Activated CD8-positive, alpha-beta T cell treated with anti-CD3 and anti-CD28 coated beads, Interleukin-2, amount 10 ng/mL, durations not matched to agents 7 days and 5 days (primary cell): Measurements from ENCODE around the gene SYNPO2L. TPM values are rescaled to one million over a fixed set of nuclear protein-coding genes. Genes with fewer than 3 reads are reported as not detected.
"Not testable (repeated sequence)": the region's sequence is repeated elsewhere in the genome, so short reads cannot be mapped to it uniquely, and the experiment has no call there.

ENCODE experiments used
- ATAC-seq: fragments of 150-1000 bp; cut with Tn5 transposase; one replicate; pipeline ENCODE4 v1.10.0; 2021; ENCODE audit warnings: moderate library complexity
- CTCF ChIA-PET: fragments of 350-600 bp; sonication (Branson Sonifier 250); formaldehyde crosslinking; loops from one replicate; lab custom pipeline; 2021; ENCODE audit warnings: antibody characterized with exemption; lab: Charles Lee
- POLR2A ChIA-PET: fragments of 350-600 bp; sonication (Branson Sonifier 250); formaldehyde crosslinking; loops from one replicate; lab custom pipeline; 2021; ENCODE audit warnings: antibody characterized with exemption; lab: Charles Lee
- DNase-seq: peaks from one replicate; pipeline ENCODE4 v3.0.0-alpha.2; 2020
- H3K27ac Mint-ChIP-seq: one replicate; pipeline ENCODE4 v1.8.0; 2021; ENCODE audit warnings: mild to moderate bottlenecking, mixed read lengths
- H3K27me3 Mint-ChIP-seq: one replicate; pipeline ENCODE4 v1.8.0; 2021; ENCODE audit warnings: low read depth, mixed read lengths
- H3K36me3 Mint-ChIP-seq: one replicate; pipeline ENCODE4 v1.8.0; 2021; ENCODE audit warnings: low read depth, mixed read lengths
- H3K4me1 Mint-ChIP-seq: one replicate; pipeline ENCODE4 v1.8.0; 2021; ENCODE audit warnings: low read depth, mixed read lengths
- H3K4me3 Mint-ChIP-seq: one replicate; pipeline ENCODE4 v1.8.0; 2021; ENCODE audit warnings: mild to moderate bottlenecking, mixed read lengths
- H3K9me3 Mint-ChIP-seq: one replicate; pipeline ENCODE4 v1.8.0; 2022; ENCODE audit warnings: mixed read lengths; ENCODE audit not compliant: insufficient read depth
- total RNA-seq, 2 experiments: library from RNA; stranded (reverse); gene quantifications; one replicate each; pipeline ENCODE4 v1.2.3, GENCODE V29; 2021

SYNPO2L gene
- total RNA-seq, 2 experiments from 2014 or later: 0.05 TPM; not detected in 1

DNA sequence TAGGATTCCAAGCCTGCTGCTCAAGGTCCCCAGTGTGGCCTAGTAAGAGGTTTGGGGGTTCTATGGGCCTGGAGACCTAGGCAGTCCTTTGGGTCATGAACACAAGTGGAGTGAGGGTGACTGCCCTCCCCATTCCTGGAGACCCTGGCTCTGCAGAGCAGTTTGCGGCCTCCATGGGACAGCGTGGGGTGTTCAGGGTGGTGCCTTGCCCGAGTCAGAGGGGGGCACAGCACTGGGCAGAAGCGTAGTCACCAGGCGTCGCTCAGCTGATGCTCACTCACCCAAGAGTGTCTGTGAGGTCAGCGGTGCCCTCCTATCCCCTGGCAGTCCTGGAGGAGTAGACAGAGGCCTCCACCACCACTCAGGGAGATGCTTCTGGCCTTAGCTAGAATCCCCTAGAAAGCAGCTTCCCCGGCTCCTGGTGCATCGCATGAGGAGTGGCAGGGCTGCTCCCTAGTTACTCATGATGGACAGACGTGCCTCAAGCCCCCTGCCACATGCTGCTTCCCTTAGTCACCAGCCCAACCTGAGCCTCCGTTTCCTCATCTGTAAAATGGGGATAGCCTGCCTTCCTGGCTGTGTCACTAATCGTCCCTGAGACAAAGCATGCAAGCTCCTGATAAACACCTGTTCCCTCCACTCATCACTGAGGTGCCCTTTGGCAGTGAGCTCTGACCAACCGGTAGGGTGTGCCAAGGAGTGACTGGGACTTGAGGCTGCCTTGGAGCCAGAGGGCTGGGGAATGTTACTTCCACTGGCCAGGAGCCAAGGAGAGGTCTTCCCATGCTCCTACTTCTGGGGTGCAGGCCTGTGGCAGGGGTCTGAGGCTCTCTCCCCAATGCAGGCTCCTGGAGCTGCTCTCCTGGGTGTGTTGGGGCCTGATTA lies 8.6 kb upstream of the SYNPO2L start:
- CTCF ChIA-PET, H3K27ac Mint-ChIP-seq, POLR2A ChIA-PET, H3K36me3 Mint-ChIP-seq, H3K4me3 Mint-ChIP-seq, H3K9me3 Mint-ChIP-seq, H3K27me3 Mint-ChIP-seq, H3K4me1 Mint-ChIP-seq, DNase-seq, ATAC-seq: not testable (repeated sequence)

DNA sequence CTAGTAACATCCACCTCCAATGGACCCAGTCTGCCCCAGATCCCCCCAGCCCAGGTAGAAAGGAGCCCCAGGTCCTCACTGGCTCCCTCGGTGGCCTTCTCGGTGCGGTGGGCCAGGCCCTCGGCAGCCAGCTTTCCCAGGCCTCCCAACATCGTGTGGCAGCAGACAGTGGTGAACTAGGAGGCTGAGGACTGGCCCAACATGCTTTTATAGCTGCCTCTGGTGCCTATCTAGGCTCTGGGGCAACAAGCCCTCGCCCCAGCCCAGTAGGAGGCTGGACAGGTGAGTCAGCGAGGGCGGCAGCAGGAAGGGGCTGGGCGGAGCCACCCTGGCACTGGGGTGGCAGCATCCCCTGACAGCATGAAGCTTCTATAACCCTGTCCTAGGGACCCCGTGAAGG lies 7.8 kb upstream of the SYNPO2L start:
- POLR2A ChIA-PET, H3K4me3 Mint-ChIP-seq, CTCF ChIA-PET, DNase-seq, H3K27ac Mint-ChIP-seq, H3K9me3 Mint-ChIP-seq, H3K36me3 Mint-ChIP-seq, H3K27me3 Mint-ChIP-seq, ATAC-seq, H3K4me1 Mint-ChIP-seq: not testable (repeated sequence)

- ATAC-seq, DNase-seq, H3K36me3 Mint-ChIP-seq, H3K9me3 Mint-ChIP-seq, POLR2A ChIA-PET, H3K4me1 Mint-ChIP-seq, H3K4me3 Mint-ChIP-seq, H3K27me3 Mint-ChIP-seq, H3K27ac Mint-ChIP-seq: not testable (repeated sequence)
- CTCF ChIA-PET: interaction anchor here (1.7 kb wide), 1 partner anchor 19 kb away, joined by 6 read pairs; no protein-coding TSS in a partner anchor
These were observed 6.9 kb upstream of the SYNPO2L start for GRCh38 chr10:73662705-73663104.

GRCh38 chr10:73655257-73655989 lies 406 bp downstream of the SYNPO2L start:
- POLR2A ChIA-PET: no interaction called here
- CTCF ChIA-PET: no interaction called here
- no peaks in the 10 kb centered on the region for H3K27me3 Mint-ChIP-seq

GRCh38 chr10:73653701-73654100 lies 2.1 kb downstream of the SYNPO2L start:
- POLR2A ChIA-PET: no interaction called here
- Mint-ChIP-seq H3K4me3 (no peak overlapping the region), H3K4me1 (peaks cover 20% of the 10 kb centered on the region), H3K36me3 (no peaks in the 10 kb centered on the region), H3K27me3 (peaks cover 3% of the 10 kb centered on the region), H3K9me3 (no peaks in the 10 kb centered on the region), H3K27ac (no peak overlapping the region)
- CTCF ChIA-PET: interaction anchor here (0.9 to 1.2 kb wide), 2 partner anchors 9 to 11 kb away, joined by 3 to 6 read pairs; no protein-coding TSS in a partner anchor
- DNase-seq (no peak), ATAC-seq (no peak)

More at GRCh38 chr10:73655257-73655989, 406 bp downstream of the SYNPO2L start:
- no peaks in the 10 kb centered on the region for H3K36me3 Mint-ChIP-seq
- DNase-seq: no peak
- no peak for ATAC-seq
- H3K27ac Mint-ChIP-seq: no peak overlapping the region
- H3K9me3 Mint-ChIP-seq: no peaks in the 10 kb centered on the region
- no peak overlapping the region for H3K4me3 Mint-ChIP-seq
- H3K4me1 Mint-ChIP-seq: peaks cover 20% of the 10 kb centered on the region

DNA sequence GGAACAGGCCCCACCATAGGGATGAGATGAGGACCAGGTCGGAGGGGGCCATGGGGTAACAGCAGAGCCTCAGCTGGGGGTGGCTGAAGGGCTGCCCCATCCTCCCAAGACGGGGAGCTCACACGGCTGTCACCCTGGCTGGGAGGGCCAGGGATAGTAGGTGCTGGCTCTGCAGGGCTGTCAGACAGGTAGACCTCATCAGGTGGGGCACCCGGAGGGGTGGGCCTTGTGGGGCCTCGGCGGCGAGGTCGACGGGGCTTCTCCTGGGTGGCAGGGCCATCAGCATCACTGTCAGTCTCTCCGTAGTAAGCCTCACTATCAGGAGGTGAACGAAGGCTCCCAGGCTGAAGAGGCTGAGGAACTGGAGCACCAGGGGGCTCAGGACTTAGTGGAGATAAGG lies 2.6 kb downstream of the SYNPO2L start:
- Mint-ChIP-seq H3K4me3 (no peak overlapping the region), H3K36me3 (no peaks in the 10 kb centered on the region), H3K4me1 (peaks cover 20% of the 10 kb centered on the region), H3K27me3 (peaks cover 3% of the 10 kb centered on the region), H3K9me3 (no peaks in the 10 kb centered on the region), H3K27ac (no peak overlapping the region)
- ATAC-seq: no peak
- no peak for DNase-seq
- ChIA-PET CTCF (interaction anchor here (1.2 kb wide), 1 partner anchor 9 kb away, joined by 6 read pairs; no protein-coding TSS in a partner anchor), POLR2A (no interaction called here)

GRCh38 chr10:73650537-73651331 lies 5.1 kb downstream of the SYNPO2L start:
- no peaks in the 10 kb centered on the region for H3K9me3 Mint-ChIP-seq
- no peak for DNase-seq
- no peak overlapping the region for H3K4me3 Mint-ChIP-seq
- no peaks in the 10 kb centered on the region for H3K36me3 Mint-ChIP-seq
- H3K4me1 Mint-ChIP-seq: peaks cover 15% of the 10 kb centered on the region
- POLR2A ChIA-PET: no interaction called here
- ATAC-seq: no peak
- H3K27ac Mint-ChIP-seq: no peak overlapping the region
- H3K27me3 Mint-ChIP-seq: peaks cover 7% of the 10 kb centered on the region
- CTCF ChIA-PET: interaction anchor here (12.0 kb wide), 1 partner anchor 121 kb away, joined by 152 read pairs; no protein-coding TSS in a partner anchor

GRCh38 chr10:73649876-73650536 lies 5.8 kb downstream of the SYNPO2L start:
- CTCF ChIA-PET: interaction anchor here (12.0 kb wide), 1 partner anchor 120 kb away, joined by 152 read pairs; no protein-coding TSS in a partner anchor
- peaks cover 11% of the 10 kb centered on the region for H3K4me1 Mint-ChIP-seq

DNA sequence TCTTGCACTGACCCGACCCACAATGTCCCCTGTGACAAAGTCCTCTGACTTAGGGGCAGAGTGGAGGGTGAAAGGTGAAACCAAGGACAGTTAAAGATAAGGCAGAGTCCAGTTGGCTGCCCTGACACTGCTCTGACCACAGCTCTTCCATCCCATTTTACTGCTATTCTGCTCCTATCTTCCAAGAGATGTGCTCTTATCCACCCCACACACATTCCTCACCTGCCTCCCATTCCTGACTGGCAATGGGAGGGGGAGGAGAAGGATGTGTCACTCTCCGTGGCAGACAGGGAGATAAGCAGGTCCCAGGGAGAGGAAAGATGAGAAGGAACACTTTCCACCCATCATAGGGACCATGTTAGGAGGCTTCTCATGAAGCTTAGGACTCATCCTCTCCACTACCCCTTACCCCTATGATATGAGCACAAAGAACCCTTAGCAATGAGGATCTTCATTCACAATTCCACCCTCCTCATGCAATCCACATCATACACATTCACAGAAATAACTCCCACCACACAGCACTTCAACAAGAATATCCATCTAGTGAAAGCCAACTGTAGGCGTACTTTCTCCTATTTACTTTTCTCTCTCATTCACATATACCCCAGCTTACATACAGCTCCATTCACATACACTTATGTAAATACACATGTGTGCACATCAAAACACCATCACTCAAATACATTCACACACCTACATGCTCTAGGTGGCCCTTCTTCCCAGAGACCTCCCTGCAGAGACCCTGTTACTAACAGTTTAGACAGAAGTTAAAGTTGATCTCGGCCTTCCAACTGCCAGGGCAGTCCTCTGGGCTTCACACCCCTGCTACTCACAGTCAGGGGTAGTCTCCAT lies 6.6 kb downstream of the SYNPO2L start:
- peaks cover 17% of the 10 kb centered on the region for H3K4me1 Mint-ChIP-seq
- ChIA-PET CTCF (interaction anchor here (1.2 to 12.0 kb wide), 2 partner anchors 11 to 119 kb away, joined by 3 to 152 read pairs; no protein-coding TSS in a partner anchor), POLR2A (no interaction called here)
- H3K27me3 Mint-ChIP-seq: peaks cover 12% of the 10 kb centered on the region
- DNase-seq (no peak), ATAC-seq (no peak)
- no peak overlapping the region for H3K27ac Mint-ChIP-seq
- no peaks in the 10 kb centered on the region for H3K9me3 Mint-ChIP-seq
- no peak overlapping the region for H3K4me3 Mint-ChIP-seq
- H3K36me3 Mint-ChIP-seq: no peaks in the 10 kb centered on the region

More at GRCh38 chr10:73649876-73650536, 5.8 kb downstream of the SYNPO2L start:
- H3K36me3 Mint-ChIP-seq: no peaks in the 10 kb centered on the region
- POLR2A ChIA-PET: no interaction called here
- no peaks in the 10 kb centered on the region for H3K9me3 Mint-ChIP-seq
- ATAC-seq: no peak
- H3K4me3 Mint-ChIP-seq: no peak overlapping the region
- no peak overlapping the region for H3K27ac Mint-ChIP-seq
- peaks cover 10% of the 10 kb centered on the region for H3K27me3 Mint-ChIP-seq
- DNase-seq: no peak

GRCh38 chr10:73647875-73648651 lies 7.8 kb downstream of the SYNPO2L start:
- ATAC-seq (no peak), DNase-seq (no peak)
- H3K27me3 Mint-ChIP-seq: peaks cover 12% of the 10 kb centered on the region
- H3K4me3 Mint-ChIP-seq: peak overlapping the region; percentile 51
- ChIA-PET CTCF (interaction anchor here (0.8 to 12.0 kb wide), 3 partner anchors 10 to 118 kb away, joined by 3 to 152 read pairs (median 3); no protein-coding TSS in a partner anchor), POLR2A (no interaction called here)
- H3K36me3 Mint-ChIP-seq: no peaks in the 10 kb centered on the region
- peaks cover 27% of the 10 kb centered on the region for H3K4me1 Mint-ChIP-seq
- no peaks in the 10 kb centered on the region for H3K9me3 Mint-ChIP-seq
- no peak overlapping the region for H3K27ac Mint-ChIP-seq
